Activated T-helper 1 cell treated with anti-CD3 and anti-CD28 coated beads, Interleukin-12 subunit alpha, Interleukin-12 subunit beta, Interleukin-2, Interleukin-4 antibody, amounts not matched to agents 30 ng/mL and 10 ng/mL and 1 ng/mL, durations not matched to agents 14 hours and 24 hours and 36 hours (primary cell): ENCODE results near the gene PRDM7. TPM values are rescaled to one million over a fixed set of nuclear protein-coding genes. Genes with fewer than 3 reads are reported as not detected.

Experiments
- DNase-seq: peaks from one replicate; pipeline ENCODE4 v3.0.0; 2021; ENCODE audit warnings: low spot score
- H3K27ac Mint-ChIP-seq: one replicate; pipeline ENCODE4 v1.8.0; 2021; ENCODE audit warnings: mild to moderate bottlenecking, mixed read lengths
- H3K27me3 Mint-ChIP-seq: one replicate; pipeline ENCODE4 v1.8.0; 2022; ENCODE audit warnings: mild to moderate bottlenecking, moderate library complexity, mixed read lengths; ENCODE audit not compliant: insufficient read depth
- H3K36me3 Mint-ChIP-seq: one replicate; pipeline ENCODE4 v1.8.0; 2021; ENCODE audit warnings: low read depth, mixed read lengths
- H3K4me1 Mint-ChIP-seq: one replicate; pipeline ENCODE4 v1.8.0; 2021; ENCODE audit warnings: low read depth, mixed read lengths
- H3K4me3 Mint-ChIP-seq: one replicate; pipeline ENCODE4 v1.8.0; 2021; ENCODE audit warnings: mild to moderate bottlenecking, moderate library complexity, mixed read lengths
- H3K9me3 Mint-ChIP-seq: one replicate; pipeline ENCODE4 v1.8.0; 2021; ENCODE audit warnings: mixed read lengths
- intact Hi-C: fragments of 100-400 bp; cut with micrococcal nuclease; formaldehyde crosslinking; loops from one replicate; pipeline ENCODE4 v1.15.1; 2024
- total RNA-seq: library from RNA; stranded (reverse); gene quantifications from 2 replicates; pipeline ENCODE4 v1.2.3, GENCODE V29; 2022

PRDM7 gene
- total RNA-seq, 1 donor from 2014 or later, result not detected

DNA sequence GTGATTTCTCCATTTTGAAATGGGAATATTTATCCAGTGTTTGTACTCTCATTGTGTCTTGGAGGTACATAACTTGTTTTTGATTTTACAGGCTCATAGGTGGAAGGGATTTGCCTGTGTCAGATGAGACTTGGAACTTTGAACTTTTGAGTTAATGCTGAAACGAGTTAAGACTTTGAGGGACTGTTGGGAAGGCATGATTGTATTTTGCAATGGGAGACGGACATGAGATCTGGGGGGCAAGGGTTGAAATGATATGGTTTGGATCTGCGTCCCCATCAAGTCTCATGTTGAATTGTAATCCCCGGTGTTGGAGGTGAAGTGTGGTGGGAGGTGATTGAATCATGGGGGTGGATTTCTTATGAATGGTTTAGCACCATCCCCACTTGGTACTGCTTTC lies 21.8 kb downstream of the PRDM7 start:
- intact Hi-C loops, result no loop called here
- DNase-seq, result no peak
- no peaks in the 10 kb centered on the region for H3K27me3 Mint-ChIP-seq
- H3K4me1 Mint-ChIP-seq, result no peaks in the 10 kb centered on the region
- no peak overlapping the region for H3K4me3 Mint-ChIP-seq
- H3K27ac Mint-ChIP-seq, result no peak overlapping the region
- H3K9me3 Mint-ChIP-seq, result peaks cover 14% of the 10 kb centered on the region
- H3K36me3 Mint-ChIP-seq, result no peaks in the 10 kb centered on the region

DNA sequence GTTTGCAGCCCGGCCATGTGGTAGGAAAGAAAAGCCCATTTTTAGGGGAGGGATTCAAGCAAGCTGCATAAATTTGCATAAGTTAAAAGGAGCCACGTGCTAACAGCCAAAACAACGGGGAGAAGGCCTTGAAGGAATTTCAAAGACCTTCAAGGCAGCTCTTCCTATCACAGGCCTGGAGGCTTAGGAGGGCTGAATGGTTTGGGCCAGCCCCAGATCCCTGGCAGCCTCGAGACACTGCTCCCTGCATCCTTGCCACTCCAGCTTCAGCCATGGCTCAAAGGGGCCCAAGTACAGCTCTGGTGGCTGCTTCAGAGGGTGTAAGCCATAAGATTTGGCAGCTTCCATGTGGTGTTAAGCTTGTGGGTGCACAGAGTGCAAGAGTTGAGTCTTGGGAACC lies 22.6 kb downstream of the PRDM7 start:
- no peak for DNase-seq
- intact Hi-C loops, result no loop called here
- H3K4me1 Mint-ChIP-seq, result no peaks in the 10 kb centered on the region
- no peak overlapping the region for H3K27ac Mint-ChIP-seq
- no peaks in the 10 kb centered on the region for H3K36me3 Mint-ChIP-seq
- H3K4me3 Mint-ChIP-seq, result no peak overlapping the region
- no peaks in the 10 kb centered on the region for H3K27me3 Mint-ChIP-seq
- peaks cover 14% of the 10 kb centered on the region for H3K9me3 Mint-ChIP-seq

DNA sequence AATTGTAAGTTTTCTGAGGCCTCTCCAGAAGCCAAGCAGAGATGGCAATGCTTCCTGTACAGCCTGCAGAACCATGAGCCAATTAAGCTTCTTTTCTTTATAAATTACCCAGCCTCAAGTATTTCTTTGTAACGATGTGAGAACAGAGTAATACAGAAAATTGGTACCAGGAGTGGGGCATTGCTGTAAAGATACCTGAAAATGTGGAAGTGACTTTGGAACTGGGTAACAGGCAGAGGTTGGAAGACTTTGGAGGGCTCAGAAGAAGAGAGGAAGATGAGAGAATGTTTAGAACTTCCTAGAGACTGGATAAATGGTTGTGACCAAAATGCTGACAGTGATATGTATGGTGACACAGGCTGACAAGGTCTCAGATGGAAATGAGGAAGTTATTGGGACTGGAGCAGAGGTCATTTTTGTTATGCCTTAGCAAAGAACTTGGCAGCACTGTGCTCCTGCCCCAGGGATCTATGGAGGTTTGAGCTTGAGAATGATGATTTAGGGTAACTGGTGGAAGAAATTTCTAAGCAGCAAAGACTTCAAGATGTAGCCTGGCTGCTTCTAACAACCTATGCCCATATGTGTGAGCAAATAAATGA lies 23.1 kb downstream of the PRDM7 start:
- DNase-seq, result no peak
- peaks cover 14% of the 10 kb centered on the region for H3K9me3 Mint-ChIP-seq
- H3K27ac Mint-ChIP-seq, result no peak overlapping the region
- H3K27me3 Mint-ChIP-seq, result no peaks in the 10 kb centered on the region
- H3K36me3 Mint-ChIP-seq, result no peaks in the 10 kb centered on the region
- H3K4me1 Mint-ChIP-seq, result no peaks in the 10 kb centered on the region
- no peak overlapping the region for H3K4me3 Mint-ChIP-seq
- intact Hi-C loops, result no loop called here

DNA sequence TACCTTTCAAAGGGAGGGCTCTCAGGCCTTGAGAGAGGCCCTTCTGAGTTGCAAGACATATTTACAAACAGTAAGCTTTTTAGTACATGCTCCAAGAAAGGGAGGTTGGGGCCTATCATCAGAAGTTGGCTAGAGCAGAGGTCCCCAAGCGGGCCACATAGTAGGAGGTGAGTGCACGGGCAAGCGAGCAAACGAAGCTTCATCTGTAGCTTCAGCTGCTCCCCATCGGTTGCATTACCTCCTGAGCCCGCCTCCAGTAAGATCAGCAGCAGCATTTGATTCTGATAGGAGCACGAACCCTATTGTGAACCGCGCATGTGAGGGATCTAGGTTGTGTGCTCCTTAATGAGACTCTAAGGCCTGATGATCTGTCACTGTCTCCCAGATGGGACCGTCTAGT lies 26.2 kb downstream of the PRDM7 start:
- H3K27me3 Mint-ChIP-seq, result peaks cover 8% of the 10 kb centered on the region
- no peak for DNase-seq
- no peak overlapping the region for H3K27ac Mint-ChIP-seq
- no peaks in the 10 kb centered on the region for H3K4me1 Mint-ChIP-seq
- H3K36me3 Mint-ChIP-seq, result no peaks in the 10 kb centered on the region
- H3K4me3 Mint-ChIP-seq, result no peak overlapping the region
- intact Hi-C loops, result no loop called here
- H3K9me3 Mint-ChIP-seq, result peaks cover 14% of the 10 kb centered on the region

DNA sequence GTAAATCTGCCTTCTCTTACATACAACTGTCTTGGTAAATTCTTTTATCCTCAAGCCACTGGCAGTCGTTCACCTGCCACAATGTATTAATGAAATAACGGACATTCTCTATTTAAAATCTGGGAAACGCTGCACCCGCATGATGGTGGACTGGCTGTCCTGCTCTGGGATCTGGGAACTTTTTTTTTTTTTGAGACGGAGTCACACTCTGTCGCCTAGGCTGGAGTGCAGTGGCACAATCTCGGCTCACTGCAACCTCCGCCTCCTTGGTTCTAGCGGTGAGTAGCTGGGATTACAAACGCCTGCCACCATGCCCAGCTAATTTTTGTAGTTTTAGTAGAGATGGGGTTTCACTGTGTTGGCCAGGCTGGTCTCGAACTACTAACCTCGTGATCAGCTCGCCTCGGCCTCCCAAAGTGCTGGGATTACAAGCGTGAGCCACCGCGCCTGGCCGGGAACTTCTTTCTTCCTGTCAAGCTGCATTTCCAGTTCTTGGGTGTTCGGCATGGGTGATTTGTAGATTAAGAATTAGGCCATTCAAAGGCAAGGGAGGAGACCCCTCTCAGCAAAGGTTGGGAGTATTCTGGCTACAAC lies 28.3 kb downstream of the PRDM7 start:
- Mint-ChIP-seq H3K4me1 (no peaks in the 10 kb centered on the region), H3K27ac (no peak overlapping the region), H3K9me3 (peaks cover 8% of the 10 kb centered on the region), H3K36me3 (no peaks in the 10 kb centered on the region), H3K27me3 (peaks cover 8% of the 10 kb centered on the region), H3K4me3 (no peak overlapping the region)
- no peak for DNase-seq
- intact Hi-C loops, result loop anchor here (1.0 kb wide), 1 partner anchor 28 kb away; the partner anchor contains the start of gene PRDM7

DNA sequence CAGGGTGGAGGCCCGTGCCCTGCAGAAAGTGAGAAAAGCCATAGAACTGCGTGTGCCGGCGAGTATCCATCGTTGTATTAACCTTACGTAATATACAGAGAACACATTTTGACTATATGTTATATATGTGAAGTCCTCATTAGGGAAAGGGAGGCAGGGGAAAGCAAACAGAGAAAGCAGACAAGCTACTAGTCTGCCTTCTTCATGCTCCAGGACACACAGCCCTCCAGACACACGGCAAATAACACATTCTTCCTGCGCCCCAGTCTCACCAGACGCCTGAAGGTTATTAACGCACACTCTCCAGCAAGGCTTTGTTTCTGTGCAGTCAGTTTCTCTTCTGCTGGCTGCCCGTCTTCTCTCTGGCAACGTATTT lies 28.8 kb downstream of the PRDM7 start:
- H3K9me3 Mint-ChIP-seq, result peaks cover 5% of the 10 kb centered on the region
- no peak overlapping the region for H3K27ac Mint-ChIP-seq
- no peak overlapping the region for H3K4me3 Mint-ChIP-seq
- H3K36me3 Mint-ChIP-seq, result no peaks in the 10 kb centered on the region
- DNase-seq, result no peak
- H3K27me3 Mint-ChIP-seq, result peaks cover 8% of the 10 kb centered on the region
- intact Hi-C loops, result loop anchor here (1.0 kb wide), 1 partner anchor 29 kb away; the partner anchor contains the start of gene PRDM7
- no peaks in the 10 kb centered on the region for H3K4me1 Mint-ChIP-seq

DNA sequence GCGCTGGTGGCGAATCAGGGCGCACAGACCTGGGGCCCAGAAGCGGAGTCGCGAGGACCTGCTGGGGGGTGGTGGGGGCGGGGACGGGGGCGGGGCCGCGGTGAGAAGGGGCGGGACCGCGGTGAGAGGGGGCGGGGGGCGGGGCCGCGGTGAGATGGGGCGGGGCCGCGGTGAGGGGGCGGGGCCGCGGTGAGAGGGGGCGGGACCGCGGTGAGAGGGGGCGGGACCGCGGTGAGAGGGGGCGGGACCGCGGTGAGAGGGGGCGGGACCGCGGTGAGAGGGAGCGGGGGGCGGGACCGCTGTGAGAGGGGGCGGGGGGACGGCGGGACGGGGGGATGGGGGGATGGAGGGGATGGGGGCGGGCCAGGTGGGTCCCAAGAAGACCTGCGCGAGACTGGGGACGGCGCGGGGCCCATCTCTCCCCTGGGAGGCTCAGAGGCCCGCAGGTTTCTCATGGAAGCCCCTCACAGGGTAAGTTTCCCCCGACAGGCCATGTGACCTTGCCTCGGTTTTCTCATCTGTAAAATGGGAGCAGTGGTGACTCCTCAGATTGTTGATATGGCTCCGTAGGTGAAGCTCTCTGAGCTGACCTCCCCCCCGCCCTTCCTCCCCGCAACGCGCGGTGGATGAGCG lies 29.3 kb downstream of the PRDM7 start:
- no peak overlapping the region for H3K27ac Mint-ChIP-seq
- no peaks in the 10 kb centered on the region for H3K4me1 Mint-ChIP-seq
- H3K27me3 Mint-ChIP-seq, result peaks cover 8% of the 10 kb centered on the region
- no peaks in the 10 kb centered on the region for H3K36me3 Mint-ChIP-seq
- peaks cover under 1% of the 10 kb centered on the region for H3K9me3 Mint-ChIP-seq
- no peak for DNase-seq
- no peak overlapping the region for H3K4me3 Mint-ChIP-seq
- intact Hi-C loops, result loop anchor here (1.0 kb wide), 1 partner anchor 29 kb away; the partner anchor contains the start of gene PRDM7

DNA sequence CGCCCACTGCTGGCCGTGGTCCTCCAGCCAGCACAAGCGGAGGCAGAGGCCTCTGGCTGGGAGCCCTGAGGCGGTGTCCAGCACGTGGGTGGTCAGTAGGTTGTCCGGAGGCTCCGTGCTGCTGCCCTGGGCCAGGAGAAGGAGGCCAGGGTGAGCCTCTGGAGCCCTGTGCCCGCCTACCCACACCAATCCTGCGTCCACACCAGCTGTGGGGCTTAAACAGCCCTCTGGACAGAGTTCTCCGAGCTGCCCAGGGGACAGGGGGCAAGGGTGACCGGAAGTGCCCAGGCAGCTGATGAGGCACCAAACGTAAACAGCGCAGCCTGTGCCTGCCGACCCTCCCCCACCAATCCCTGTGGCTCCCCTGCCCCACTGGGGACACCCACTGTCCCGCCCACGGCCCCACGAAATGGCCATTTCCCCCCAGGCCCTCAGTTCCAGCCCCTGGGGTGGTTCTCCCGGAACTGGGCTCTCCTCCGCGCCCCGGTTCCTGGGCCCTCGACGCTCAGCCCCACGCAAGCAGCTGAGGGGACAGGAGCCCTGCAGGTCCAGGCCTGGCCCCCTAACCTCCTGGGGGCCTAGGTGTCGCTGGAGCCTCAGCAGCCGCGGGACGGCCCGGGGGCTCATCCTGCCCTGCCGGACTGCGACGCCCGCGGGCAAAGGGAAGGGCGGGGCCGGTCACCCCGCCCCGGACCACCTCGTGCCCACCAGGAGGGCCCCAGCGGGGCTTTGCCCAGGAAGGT lies 30.0 kb downstream of the PRDM7 start:
- Mint-ChIP-seq H3K27ac (no peak overlapping the region), H3K27me3 (peaks cover 8% of the 10 kb centered on the region), H3K4me3 (no peak overlapping the region), H3K9me3 (no peaks in the 10 kb centered on the region), H3K36me3 (no peaks in the 10 kb centered on the region), H3K4me1 (no peaks in the 10 kb centered on the region)
- no peak for DNase-seq
- intact Hi-C loops, result no loop called here

DNA sequence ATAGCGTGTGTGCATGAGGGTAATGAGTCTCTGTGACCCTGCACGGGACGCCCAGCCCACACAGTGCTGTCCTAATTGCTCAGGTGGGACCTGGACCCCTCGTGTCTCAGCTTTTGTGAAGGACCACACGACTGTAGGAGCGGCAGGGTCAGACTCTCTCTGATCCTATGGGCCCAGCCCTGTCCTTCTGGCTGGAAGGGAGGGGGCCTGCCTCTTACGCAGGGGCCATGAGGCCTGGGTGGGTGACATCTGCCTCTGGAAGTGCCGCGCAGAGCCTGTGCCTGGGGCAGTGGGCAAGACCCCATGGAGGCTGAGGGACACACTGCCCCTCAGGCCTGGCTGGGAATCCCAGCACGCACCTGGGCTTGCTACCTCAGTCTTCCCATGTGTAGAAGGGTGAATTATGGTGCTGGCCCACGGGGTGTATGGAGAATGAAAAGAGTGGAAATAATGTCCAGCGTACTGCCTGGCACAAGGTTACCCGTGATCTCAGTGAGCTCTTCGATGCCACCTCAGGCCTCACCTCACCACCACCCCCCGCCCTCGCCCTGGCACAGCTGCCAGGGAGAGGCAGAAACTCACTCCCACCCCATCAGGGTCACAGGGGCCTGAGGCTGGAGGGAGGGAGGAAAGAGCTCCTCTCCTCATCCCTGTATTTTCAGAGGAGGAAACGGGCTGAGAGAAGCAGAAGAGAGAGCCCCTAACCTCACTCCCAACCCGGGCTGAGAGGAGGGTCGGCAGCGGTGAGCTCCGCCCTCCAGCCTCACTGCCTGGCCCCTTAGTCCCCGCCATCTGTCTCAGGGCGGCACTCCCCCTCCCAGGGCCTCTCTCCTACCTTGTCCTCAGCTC lies 30.8 kb downstream of the PRDM7 start:
- H3K36me3 Mint-ChIP-seq, result no peaks in the 10 kb centered on the region

DNA sequence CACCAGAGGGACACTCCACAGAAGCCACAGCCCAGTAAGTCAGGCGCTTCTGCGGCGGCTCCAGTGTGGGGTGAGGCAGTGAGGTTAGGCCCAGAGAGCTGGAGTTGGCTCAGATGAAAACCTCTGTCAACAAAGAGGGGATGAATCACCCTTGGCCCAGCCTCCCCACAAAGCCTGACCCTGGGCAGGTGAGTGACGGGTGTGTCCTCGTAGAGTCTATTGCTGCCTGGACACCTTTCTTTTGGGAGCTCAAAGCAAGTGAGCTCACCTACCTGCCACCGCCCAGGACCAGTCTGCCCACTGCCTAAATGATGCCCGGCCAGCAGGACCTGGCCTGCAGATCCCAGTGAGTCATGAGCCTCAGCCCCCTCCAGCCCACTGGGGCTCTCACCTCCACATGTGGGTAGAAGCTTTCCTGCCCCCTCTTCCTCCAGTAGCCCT lies 33.0 kb downstream of the PRDM7 start:
- intact Hi-C loops, result no loop called here
- peaks cover 8% of the 10 kb centered on the region for H3K27me3 Mint-ChIP-seq
- no peak for DNase-seq
- no peaks in the 10 kb centered on the region for H3K36me3 Mint-ChIP-seq
- H3K9me3 Mint-ChIP-seq, result no peaks in the 10 kb centered on the region
- H3K4me3 Mint-ChIP-seq, result no peak overlapping the region
- H3K27ac Mint-ChIP-seq, result no peak overlapping the region
- no peaks in the 10 kb centered on the region for H3K4me1 Mint-ChIP-seq

More for the DNA sequence above, 30.8 kb downstream of the PRDM7 start:
- intact Hi-C loops, result no loop called here
- H3K27ac Mint-ChIP-seq, result peak overlapping the region; percentile 29
- H3K4me1 Mint-ChIP-seq, result no peaks in the 10 kb centered on the region
- DNase-seq, result no peak
- H3K4me3 Mint-ChIP-seq, result no peak overlapping the region
- H3K27me3 Mint-ChIP-seq, result peaks cover 8% of the 10 kb centered on the region
- no peaks in the 10 kb centered on the region for H3K9me3 Mint-ChIP-seq

DNA sequence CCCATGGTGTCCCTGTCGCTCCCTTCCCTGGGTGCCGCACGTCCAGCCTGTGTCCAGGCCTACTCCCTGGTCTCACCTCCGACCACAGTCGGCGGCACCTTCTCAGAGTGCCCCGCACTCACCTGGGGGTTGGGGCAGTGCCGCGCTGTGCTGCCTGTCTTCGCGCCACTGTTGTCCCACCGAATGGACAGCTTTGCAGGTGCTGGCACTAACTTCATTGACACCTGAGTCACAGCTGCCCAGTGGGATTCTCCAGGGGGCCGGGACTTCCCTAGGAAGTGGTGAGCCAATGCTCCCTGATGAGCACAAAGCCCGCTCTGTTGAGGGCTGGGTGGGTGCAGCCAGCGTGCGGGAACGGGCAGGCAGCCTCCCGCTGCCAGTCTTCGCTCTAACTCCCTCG lies 33.6 kb downstream of the PRDM7 start:
- no peak overlapping the region for H3K4me3 Mint-ChIP-seq
- no peak for DNase-seq
- H3K27ac Mint-ChIP-seq, result no peak overlapping the region
- intact Hi-C loops, result no loop called here
- H3K36me3 Mint-ChIP-seq, result no peaks in the 10 kb centered on the region
- H3K4me1 Mint-ChIP-seq, result no peaks in the 10 kb centered on the region
- H3K9me3 Mint-ChIP-seq, result no peaks in the 10 kb centered on the region
- peaks cover 8% of the 10 kb centered on the region for H3K27me3 Mint-ChIP-seq

DNA sequence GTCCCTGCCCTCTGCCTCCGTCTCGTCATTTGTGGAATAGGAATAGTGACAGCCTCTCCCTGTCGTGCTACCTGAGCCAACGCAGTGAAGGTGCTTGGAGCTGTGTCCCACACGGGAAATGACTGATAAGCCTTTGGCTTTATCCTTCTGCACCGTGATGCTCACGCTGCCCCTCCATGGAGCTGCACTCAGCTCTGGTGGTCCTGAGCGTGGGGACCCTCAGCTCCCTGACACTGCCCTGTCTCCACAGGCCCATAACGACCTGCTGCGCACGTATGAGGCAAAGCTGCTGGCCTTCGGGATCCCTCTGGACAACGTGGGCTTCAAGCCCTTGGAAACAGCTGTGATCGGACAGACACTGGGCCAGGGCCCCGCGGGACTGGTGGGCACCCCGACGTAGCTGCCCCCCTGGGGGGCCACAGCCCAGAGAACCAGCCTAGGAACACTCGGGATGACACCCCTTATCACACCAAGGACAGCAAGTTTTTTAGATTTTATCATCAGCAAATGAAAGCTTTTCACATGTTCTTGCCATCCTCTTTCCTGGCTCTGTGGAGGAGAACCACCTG lies 34.1 kb downstream of the PRDM7 start:
- peaks cover 6% of the 10 kb centered on the region for H3K27me3 Mint-ChIP-seq
- no peak for DNase-seq
- no peak overlapping the region for H3K4me3 Mint-ChIP-seq
- H3K27ac Mint-ChIP-seq, result no peak overlapping the region
- intact Hi-C loops, result no loop called here
- H3K9me3 Mint-ChIP-seq, result no peaks in the 10 kb centered on the region
- H3K4me1 Mint-ChIP-seq, result no peaks in the 10 kb centered on the region
- no peaks in the 10 kb centered on the region for H3K36me3 Mint-ChIP-seq
